Measurements from ENCODE around the gene TMEM174.

The TMEM174 gene

DNA sequence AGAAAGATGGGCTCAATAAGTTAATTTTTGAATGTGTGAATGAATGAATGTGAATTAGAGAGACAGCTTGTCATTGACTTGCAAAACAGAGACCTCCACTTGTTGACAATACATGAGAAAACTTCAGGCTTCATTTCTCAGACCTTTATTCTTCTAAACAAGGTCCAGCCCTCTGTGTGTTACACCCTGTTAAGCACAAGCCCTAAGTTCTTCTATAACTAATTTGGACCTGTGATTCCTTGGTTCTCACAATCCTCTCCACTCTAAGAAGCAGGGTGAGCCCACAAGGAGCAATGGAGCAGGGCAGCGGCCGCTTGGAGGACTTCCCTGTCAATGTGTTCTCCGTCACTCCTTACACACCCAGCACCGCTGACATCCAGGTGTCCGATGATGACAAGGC is at the start of gene TMEM174:
TSS of gene TMEM174 (plus strand) at position 243 of the 400 bp plus-strand sequence. CDS start at position 294, 51 bp downstream.
- no peak for DNase-seq (ENCODE audit: low read depth)

GRCh38 chr5:73125289-73125688 is 47.7 kb upstream of the TMEM174 start:
- no peak for DNase-seq (ENCODE audit: low read depth)

- no peak for DNase-seq (ENCODE audit: low read depth)
Measured at GRCh38 chr5:73126381-73126780, 46.6 kb upstream of the TMEM174 start.

DNA sequence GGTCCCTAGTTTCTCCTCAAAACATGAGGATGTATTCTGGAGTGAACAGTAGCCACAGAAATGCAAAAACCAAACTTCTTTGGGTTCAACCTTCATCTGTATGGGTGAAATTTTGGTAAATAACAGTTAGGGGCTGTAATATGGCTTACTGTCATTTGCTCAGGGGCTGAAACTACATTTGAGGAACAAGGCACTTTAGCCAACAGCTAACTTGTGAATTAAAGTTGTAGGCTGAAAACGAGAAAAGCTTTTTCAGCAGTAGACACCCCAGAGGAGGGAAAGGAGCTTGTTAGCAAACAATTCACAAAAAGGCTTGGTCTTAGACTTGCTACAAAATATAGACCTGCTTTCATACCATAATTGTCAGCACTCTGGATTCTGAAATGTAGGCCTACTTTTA is 46.0 kb upstream of the TMEM174 start:
- DNase-seq (ENCODE audit: low read depth) = no peak

DNA sequence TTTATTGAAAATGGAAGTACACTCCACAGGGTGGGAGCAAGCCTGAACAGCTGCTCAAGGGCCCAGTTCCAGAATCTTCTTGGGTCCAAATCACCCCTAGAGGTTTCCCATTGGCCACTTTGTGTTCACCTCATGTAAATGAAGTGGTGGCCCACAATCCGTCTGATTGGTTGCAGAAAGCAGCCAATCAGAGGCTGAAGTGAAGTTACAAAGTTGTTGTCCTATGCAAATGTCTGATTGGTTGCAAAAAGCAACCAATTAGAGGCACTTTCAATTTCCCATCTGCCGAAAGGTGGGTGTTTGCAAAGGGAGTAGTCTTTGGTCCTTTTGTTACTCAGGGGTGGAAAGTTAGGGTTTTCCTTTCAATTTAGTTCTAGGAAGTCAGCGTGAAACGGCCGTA is 43.9 kb upstream of the TMEM174 start:
- DNase-seq (ENCODE audit: low read depth) = no peak

GRCh38 chr5:73130811-73131210 is 42.2 kb upstream of the TMEM174 start:
- DNase-seq (ENCODE audit: low read depth) = no peak

GRCh38 chr5:73131711-73132425 is 41.1 kb upstream of the TMEM174 start:
- DNase-seq (ENCODE audit: low read depth) = no peak

DNA sequence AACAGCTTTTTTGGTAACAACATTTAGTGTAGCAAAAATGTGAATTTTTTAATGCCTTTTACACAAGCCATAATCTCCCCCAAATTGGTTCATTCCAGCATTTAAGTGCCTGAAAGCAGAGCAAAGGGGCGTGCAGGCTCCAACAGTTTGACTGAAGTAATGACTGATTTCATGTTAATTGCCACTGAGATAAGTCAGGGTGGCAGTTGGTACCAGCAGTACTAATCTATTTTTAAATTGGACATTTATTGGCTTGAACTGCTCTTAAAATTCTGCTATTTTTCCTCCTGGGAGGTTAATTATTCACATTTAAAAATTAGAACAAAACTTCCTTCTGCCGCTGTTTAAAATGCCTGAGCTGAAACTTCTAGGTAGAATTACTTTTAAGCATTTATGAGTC is 40.2 kb upstream of the TMEM174 start:
- DNase-seq (ENCODE audit: low read depth) = no peak

DNA sequence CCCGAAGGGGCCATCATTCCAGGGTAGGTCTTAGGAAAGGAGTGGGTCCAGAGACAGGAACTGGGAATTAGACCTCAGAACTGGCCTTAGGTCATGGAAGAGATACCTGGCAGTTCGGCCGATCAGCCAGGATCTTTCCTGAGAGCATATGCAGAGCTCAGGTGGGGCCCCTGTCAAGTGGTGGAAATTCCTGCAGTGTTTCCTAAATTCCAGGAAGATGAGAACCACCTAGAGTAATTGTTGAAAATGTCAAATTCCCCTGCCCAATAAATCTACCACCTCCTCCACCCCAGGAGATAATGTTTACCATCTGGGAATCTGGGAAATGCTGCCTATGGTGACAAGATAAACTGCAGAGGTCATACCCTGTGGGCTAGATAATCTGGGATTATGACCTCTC is 38.0 kb upstream of the TMEM174 start:
- no peak for DNase-seq (ENCODE audit: low read depth)

DNA sequence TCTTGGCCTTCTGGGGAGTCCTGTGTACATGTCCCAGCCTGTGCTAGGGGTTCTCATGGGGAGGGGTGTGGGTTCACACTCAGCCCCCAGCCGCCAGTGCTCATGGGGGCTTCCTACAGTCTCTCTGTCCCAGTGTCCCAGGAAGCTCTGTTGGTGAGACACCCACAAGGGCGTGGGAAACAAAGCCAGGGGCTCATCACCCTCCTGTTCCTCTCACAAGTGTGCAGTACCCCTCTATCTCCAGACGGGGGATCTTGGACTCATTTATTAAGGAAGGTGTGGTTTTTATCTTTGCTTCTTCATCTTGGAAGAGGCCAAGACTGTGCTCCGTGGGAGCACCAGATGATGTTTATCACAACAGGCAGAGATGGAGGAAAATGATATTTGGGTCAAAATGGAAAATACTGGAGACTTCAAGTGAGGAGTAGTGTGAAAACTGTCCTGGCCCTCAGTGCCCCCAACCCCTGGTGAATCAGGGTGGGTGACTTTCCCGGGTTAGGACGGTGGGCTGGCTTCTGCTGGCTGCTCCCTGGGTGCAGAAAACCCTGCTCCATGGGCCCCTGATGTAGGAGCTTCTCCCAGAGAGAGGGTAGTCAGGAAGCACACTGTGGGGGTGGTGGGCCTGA is 37.5 kb upstream of the TMEM174 start:
- no peak for DNase-seq (ENCODE audit: low read depth)

- no peak for DNase-seq (ENCODE audit: low read depth)
Measured at GRCh38 chr5:73136055-73136562, 36.9 kb upstream of the TMEM174 start.

DNA sequence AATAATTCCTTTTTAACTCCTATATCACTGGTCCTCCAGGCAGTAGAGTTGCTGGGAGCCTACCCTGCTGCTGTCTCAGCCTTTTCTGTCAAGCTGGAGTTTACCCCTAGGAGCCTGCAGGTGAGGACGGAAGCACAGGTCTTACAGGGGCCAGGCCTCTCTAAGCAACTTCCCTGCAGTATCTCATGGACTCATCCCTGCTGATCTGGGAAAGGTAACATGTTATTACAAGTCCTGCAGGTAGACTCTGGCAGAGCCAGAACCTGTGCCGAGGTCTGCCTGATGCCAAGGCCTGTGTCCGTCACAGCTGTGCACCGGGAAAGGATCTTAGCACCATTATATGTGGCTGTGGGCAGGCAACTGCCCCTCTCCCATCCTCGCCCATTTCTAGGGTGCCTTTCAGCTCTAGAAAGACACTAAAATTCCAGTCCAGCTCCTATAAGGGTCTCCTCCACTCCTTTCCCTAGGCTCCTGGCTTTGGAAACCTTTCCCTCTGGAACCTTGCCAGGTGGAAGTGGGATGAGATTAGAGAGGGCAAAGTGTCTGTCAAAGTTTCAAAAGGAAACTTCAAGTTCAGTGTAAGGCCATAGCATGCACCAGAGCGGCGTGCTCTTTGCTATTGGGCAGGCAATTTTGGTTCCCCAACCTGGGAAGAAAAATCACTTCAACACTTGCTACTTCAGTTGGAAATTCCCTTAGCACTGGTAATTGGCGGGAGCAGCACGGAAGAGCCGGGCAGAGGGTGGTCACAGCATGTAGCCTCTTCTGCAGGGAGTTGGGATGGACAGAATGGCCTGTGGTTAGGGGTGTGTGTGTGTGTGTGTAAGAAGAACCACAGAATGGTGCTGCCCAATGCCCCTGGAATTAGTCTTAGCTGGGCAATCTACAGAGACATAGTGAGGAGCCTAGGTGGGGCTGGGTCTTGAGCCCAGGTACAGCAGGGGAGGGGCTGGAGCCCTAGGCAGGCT is 35.1 kb upstream of the TMEM174 start:
- no peak for DNase-seq (ENCODE audit: low read depth)

GRCh38 chr5:73139485-73139884 is 33.5 kb upstream of the TMEM174 start:
- DNase-seq (ENCODE audit: low read depth) = no peak

GRCh38 chr5:73140801-73141200 is 32.2 kb upstream of the TMEM174 start:
- DNase-seq (ENCODE audit: low read depth) = no peak

DNA sequence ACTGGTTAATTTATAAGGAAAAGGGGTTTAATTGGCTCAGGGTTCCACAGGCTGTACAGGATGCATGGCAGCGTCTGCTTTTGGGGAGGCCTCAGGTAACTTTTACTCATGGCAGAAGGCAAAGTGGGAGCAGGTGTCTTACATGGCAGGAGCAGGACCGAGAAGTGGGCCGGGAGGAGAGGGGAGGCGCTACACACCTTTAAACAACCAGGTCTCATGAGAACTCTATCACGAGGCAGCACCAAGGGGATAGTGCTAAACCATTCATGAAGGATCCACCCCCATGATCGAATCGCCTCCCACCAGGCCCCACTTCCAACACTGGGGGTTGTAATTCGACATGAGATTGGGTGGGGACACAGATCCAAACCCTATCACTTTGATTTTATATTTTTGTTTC is 31.0 kb upstream of the TMEM174 start:
- DNase-seq (ENCODE audit: low read depth) = no peak

- no peak for DNase-seq (ENCODE audit: low read depth)
Measured at GRCh38 chr5:73143716-73144115, 29.3 kb upstream of the TMEM174 start.

DNA sequence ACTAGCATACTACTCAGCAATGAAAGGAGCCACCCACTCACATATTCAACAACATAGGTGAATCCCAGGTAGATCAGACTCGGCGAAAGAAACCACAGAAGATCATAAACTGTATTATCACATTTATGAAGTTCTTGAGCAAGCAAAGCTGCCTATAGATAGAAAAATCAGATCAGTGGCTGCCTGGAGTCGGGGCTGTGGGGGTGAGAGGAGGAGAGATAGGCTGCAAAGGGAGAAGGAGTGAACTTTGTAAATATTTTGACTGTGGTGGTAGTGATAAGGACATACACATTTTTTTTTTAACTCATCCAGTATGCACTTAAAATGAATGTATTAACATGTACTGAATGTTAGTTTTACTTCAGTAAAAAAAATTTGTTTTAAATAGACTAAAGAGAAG is 23.5 kb upstream of the TMEM174 start:
- no peak for DNase-seq (ENCODE audit: low read depth)

GRCh38 chr5:73150876-73151275 is 22.1 kb upstream of the TMEM174 start:
- no peak for DNase-seq (ENCODE audit: low read depth)

DNA sequence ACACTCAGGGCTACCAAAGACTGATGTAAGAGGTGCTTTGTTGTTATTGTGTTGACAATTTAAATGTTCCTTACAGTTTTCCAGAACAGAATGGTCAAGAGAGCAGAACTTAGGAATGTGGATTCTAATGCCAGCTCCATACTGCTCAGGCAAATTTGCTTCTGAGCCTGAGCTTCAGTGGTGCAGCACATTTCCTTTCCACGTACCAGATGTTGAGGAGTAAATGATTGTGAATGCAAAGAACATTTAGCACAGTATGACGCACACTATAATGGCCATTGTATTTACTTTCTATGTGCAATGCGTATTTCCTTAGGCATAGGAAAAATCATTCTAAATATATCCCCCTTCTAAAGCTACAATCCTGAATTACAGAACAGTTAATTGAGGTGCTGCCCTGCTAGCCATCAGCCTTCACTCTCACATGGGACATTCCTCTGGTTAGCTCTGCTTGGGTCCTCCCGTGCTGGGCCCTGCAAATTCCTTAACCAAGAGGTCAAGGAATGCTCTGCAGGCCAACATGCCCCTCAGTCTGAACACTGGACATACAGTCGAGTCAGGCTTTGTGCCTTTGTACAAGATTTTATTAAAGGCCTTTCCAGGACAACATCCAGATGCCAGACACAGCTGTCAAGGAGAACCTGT is 21.1 kb upstream of the TMEM174 start:
- no peak for DNase-seq (ENCODE audit: low read depth)

GRCh38 chr5:73152411-73153388 is 20.3 kb upstream of the TMEM174 start:
- no peak for DNase-seq (ENCODE audit: low read depth)

DNA sequence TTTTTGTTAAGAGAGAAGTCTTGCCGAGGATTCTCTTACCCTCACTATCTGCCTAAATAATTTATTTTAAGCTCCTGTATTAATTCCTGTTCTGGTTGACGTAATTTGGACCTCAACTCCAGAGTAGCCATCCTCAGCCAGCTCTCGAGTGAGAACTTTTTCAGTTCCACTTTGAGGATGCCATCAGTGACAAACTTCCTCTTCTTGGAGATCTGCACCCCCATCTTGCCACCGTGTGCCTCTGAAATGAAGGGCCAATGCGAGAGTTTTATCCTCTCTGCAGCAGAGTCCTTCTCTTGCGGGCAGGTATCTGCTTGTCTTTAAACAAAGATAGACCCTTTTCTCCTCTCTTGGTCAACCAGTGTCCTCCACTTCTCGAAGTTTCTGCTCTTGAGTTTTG is 19.5 kb upstream of the TMEM174 start:
- no peak for DNase-seq (ENCODE audit: low read depth)

All from activated T-cell treated with anti-CD3 and anti-CD28 coated beads for 48 hours (primary cell).